GM18520 (cell line): ENCODE measurements around the gene ZDHHC3.
"Not testable (repeated sequence)": the region's sequence is repeated elsewhere in the genome, so short reads cannot be mapped to it uniquely, and the experiment has no call there.

Source experiments
- ATAC-seq: cut with Tn5 transposase; IDR thresholded peaks from one replicate; pipeline ENCODE4 v1.9.1; 2021; ENCODE audit not compliant: unreplicated experiment

Gene ZDHHC3

GRCh38 chr3:44966795-44967278 is 9.1 kb downstream of the ZDHHC3 start:
- ATAC-seq = no peak

GRCh38 chr3:44965165-44965564 is 10.8 kb downstream of the ZDHHC3 start:
- ATAC-seq = no peak

GRCh38 chr3:44963571-44964325 is 12.2 kb downstream of the ZDHHC3 start:
- ATAC-seq = no peak

GRCh38 chr3:44962621-44963393 is 13.2 kb downstream of the ZDHHC3 start:
- ATAC-seq = no peak

GRCh38 chr3:44961888-44962287 is 14.1 kb downstream of the ZDHHC3 start:
- no peak for ATAC-seq

- ATAC-seq = peak; percentile 45
Measured at GRCh38 chr3:44960387-44961026, 15.5 kb downstream of the ZDHHC3 start.

GRCh38 chr3:44958386-44958785 is 17.6 kb downstream of the ZDHHC3 start:
- no peak for ATAC-seq

GRCh38 chr3:44957986-44958385 is 18.0 kb downstream of the ZDHHC3 start:
- ATAC-seq = no peak

GRCh38 chr3:44955917-44956316 is 20.1 kb downstream of the ZDHHC3 start:
- ATAC-seq = no peak

- no peak for ATAC-seq
Measured at GRCh38 chr3:44954962-44955361, 21.0 kb downstream of the ZDHHC3 start.

GRCh38 chr3:44954304-44954703 is 21.7 kb downstream of the ZDHHC3 start:
- no peak for ATAC-seq

- no peak for ATAC-seq
Measured at GRCh38 chr3:44952689-44953088, 23.3 kb downstream of the ZDHHC3 start.

- no peak for ATAC-seq
Measured at GRCh38 chr3:44950275-44950734, 25.7 kb downstream of the ZDHHC3 start.

GRCh38 chr3:44949770-44950169 is 26.2 kb downstream of the ZDHHC3 start:
- ATAC-seq = not testable (repeated sequence)

GRCh38 chr3:44948239-44948638 is 27.7 kb downstream of the ZDHHC3 start:
- ATAC-seq = no peak

GRCh38 chr3:44942202-44942921 is 33.6 kb downstream of the ZDHHC3 start:
- ATAC-seq = no peak

- ATAC-seq = no peak
Measured at GRCh38 chr3:44939581-44940036, 36.4 kb downstream of the ZDHHC3 start.

GRCh38 chr3:44932986-44933944 is 42.7 kb downstream of the ZDHHC3 start:
- ATAC-seq = no peak

- ATAC-seq = no peak
Measured at GRCh38 chr3:44932271-44932670, 43.7 kb downstream of the ZDHHC3 start.

- ATAC-seq = no peak
Measured at GRCh38 chr3:44931791-44932190, 44.2 kb downstream of the ZDHHC3 start.
